GM10266 (cell line): ENCODE data around the gene PLCXD1.
A peak's percentile ranks its signal among the peaks of the same experiment; 100 is the strongest.

Experiments
- DNase-seq: peaks from one replicate; pipeline ENCODE4 v3.0.0; 2012; ENCODE audit errors: extremely low spot score
- CTCF ChIP-seq: IDR thresholded peaks from 2 replicates; pipeline ENCODE4 v1.5.1; 2012; ENCODE audit warnings: mild to moderate bottlenecking, low read depth; ENCODE audit not compliant: control insufficient read depth, insufficient read depth; ENCODE audit errors: missing control alignments

Gene PLCXD1

GRCh38 chrX:283115-283845 lies 2.1 kb downstream of the PLCXD1 start:
- no peak for TF ChIP-seq CTCF
- peak; percentile 96 for DNase-seq

GRCh38 chrX:285076-285677 lies 4.0 kb downstream of the PLCXD1 start:
- no peak for DNase-seq
- no peak for TF ChIP-seq CTCF

GRCh38 chrX:287670-288069 lies 6.5 kb downstream of the PLCXD1 start:
- TF ChIP-seq CTCF = no peak

GRCh38 chrX:288561-288991 lies 7.4 kb downstream of the PLCXD1 start:
- TF ChIP-seq CTCF = no peak
- no peak for DNase-seq

More at GRCh38 chrX:287670-288069, 6.5 kb downstream of the PLCXD1 start:
- no peak for DNase-seq

- TF ChIP-seq CTCF = no peak
- DNase-seq = no peak
These were observed 9.4 kb downstream of the PLCXD1 start for GRCh38 chrX:290476-291166.

- no peak for TF ChIP-seq CTCF
- no peak for DNase-seq
These were observed 10.3 kb downstream of the PLCXD1 start for GRCh38 chrX:291411-291901.
